IMR-90 (cell line): ENCODE measurements around the gene SMIM22. TPM values are rescaled to one million over a fixed set of nuclear protein-coding genes. Genes with fewer than 3 reads are reported as not detected.
A peak's percentile ranks its signal among the peaks of the same experiment; 100 is the strongest.

Experiments
- ATAC-seq: fragments of 200-7000 bp; cut with Tn5 transposase; 2 replicates; pipeline ENCODE4 v1.9.1; 2020; ENCODE audit warnings: low read depth, mild to moderate bottlenecking, moderate library complexity
- BruUV-seq: library from RNA; stranded (reverse); fragments of 400-500 nt; replicated peaks from 2 replicates; lab custom pipeline; 2021; lab: Mats Ljungman, UMichigan
- CTCF ChIA-PET: fragments of 300-600 bp; formaldehyde crosslinking; extraction: SDS; loops from one replicate; lab custom pipeline; 2021; ENCODE audit warnings: antibody characterized with exemption; lab: Yijun Ruan, JAX
- POLR2A ChIA-PET: fragments of 300-600 bp; sonication (Branson Sonifier 250); formaldehyde crosslinking; loops from one replicate; lab custom pipeline; 2022; ENCODE audit warnings: antibody characterized with exemption; ENCODE audit not compliant: unreplicated experiment; lab: Charles Lee
- DNase-seq: peaks from one replicate; pipeline ENCODE4 v3.0.0; 2013
- H2AFZ ChIP-seq: replicated peaks from 2 replicates; pipeline ENCODE3; 2013; ENCODE audit warnings: low read length, mild to moderate bottlenecking; ENCODE audit not compliant: poor library complexity
- H2AK5ac ChIP-seq: 2 replicates; pipeline ENCODE4 v1.6.1; 2013; ENCODE audit warnings: low read depth, low read length, inconsistent platforms
- H2AK9ac ChIP-seq: replicated peaks from 2 replicates; pipeline ENCODE3; 2013; ENCODE audit warnings: mild to moderate bottlenecking, low read depth, low read length, moderate library complexity; ENCODE audit not compliant: poor library complexity
- H2BK120ac ChIP-seq: 2 replicates; pipeline ENCODE4 v1.6.1; 2013; ENCODE audit warnings: low read depth, low read length, inconsistent platforms
- H2BK15ac ChIP-seq: 3 replicates; pipeline ENCODE4 v1.6.1; 2013; ENCODE audit warnings: low read depth, low read length, inconsistent platforms
- H2BK20ac ChIP-seq: 2 replicates; pipeline ENCODE4 v1.6.1; 2013; ENCODE audit warnings: low read depth, mild to moderate bottlenecking, inconsistent platforms, low read length, moderate library complexity
- H2BK5ac ChIP-seq: 2 replicates; pipeline ENCODE4 v1.6.1; 2013; ENCODE audit warnings: mild to moderate bottlenecking, low read depth, low read length, inconsistent platforms; ENCODE audit not compliant: poor library complexity, severe bottlenecking
- H3K14ac ChIP-seq: replicated peaks from 2 replicates; pipeline ENCODE4 v1.6.1; 2013; ENCODE audit warnings: low read depth, low read length, inconsistent platforms
- H3K18ac ChIP-seq: 2 replicates; pipeline ENCODE4 v1.6.1; 2013; ENCODE audit warnings: low read depth, low read length, control low read depth
- H3K23ac ChIP-seq: 2 replicates; pipeline ENCODE4 v1.6.1; 2013; ENCODE audit warnings: low read depth, low read length, inconsistent platforms
- H3K27ac ChIP-seq: 2 replicates; pipeline ENCODE4 v1.5.1; 2013; ENCODE audit warnings: mild to moderate bottlenecking, control low read depth, low read length; ENCODE audit not compliant: insufficient read depth
- H3K27me3 ChIP-seq: 2 replicates; pipeline ENCODE4 v1.6.1; 2013; ENCODE audit warnings: low read length; ENCODE audit not compliant: control insufficient read depth, insufficient read depth
- H3K36me3 ChIP-seq: 2 replicates; pipeline ENCODE4 v1.6.1; 2013; ENCODE audit warnings: low read length, mixed read lengths; ENCODE audit not compliant: control insufficient read depth, insufficient read depth
- H3K4ac ChIP-seq: 2 replicates; pipeline ENCODE4 v1.6.1; 2013; ENCODE audit warnings: low read depth, low read length, inconsistent platforms
- H3K4me1 ChIP-seq: 2 replicates; pipeline ENCODE4 v1.6.1; 2013; ENCODE audit warnings: low read length, mixed read lengths; ENCODE audit not compliant: control insufficient read depth, insufficient read depth
- H3K4me2 ChIP-seq: 2 replicates; pipeline ENCODE4 v1.6.1; 2013; ENCODE audit warnings: low read depth, mild to moderate bottlenecking, control low read depth, low read length, moderate library complexity
- H3K4me3 ChIP-seq: 2 replicates; pipeline ENCODE4 v1.5.1; 2013; ENCODE audit warnings: low read depth, mild to moderate bottlenecking, control low read depth, low read length, moderate library complexity; ENCODE audit not compliant: insufficient read depth
- H3K56ac ChIP-seq: 2 replicates; pipeline ENCODE4 v1.6.1; 2013; ENCODE audit warnings: low read length, inconsistent platforms; ENCODE audit not compliant: insufficient read depth; ENCODE audit errors: extremely low read depth
- H3K79me1 ChIP-seq, 2 experiments: 2 replicates each; pipeline ENCODE4 v1.6.1; 2013; ENCODE audit warnings: low read length in 2 of 2, inconsistent platforms in 1 of 2, low read depth in 1 of 2
- H3K9ac ChIP-seq: 2 replicates; pipeline ENCODE4 v1.6.1; 2013; ENCODE audit warnings: low read depth, low read length, control low read depth
- H3K9me1 ChIP-seq: 2 replicates; pipeline ENCODE4 v1.6.1; 2013; ENCODE audit warnings: low read length, inconsistent platforms; ENCODE audit not compliant: insufficient read depth
- H3K9me3 ChIP-seq: 2 replicates; pipeline ENCODE4 v1.6.1; 2013; ENCODE audit warnings: low read length; ENCODE audit not compliant: control insufficient read depth, insufficient read depth
- H4K20me1 ChIP-seq: 2 replicates; pipeline ENCODE4 v1.6.1; 2013; ENCODE audit warnings: low read length, inconsistent platforms; ENCODE audit not compliant: insufficient read depth
- H4K5ac ChIP-seq: 2 replicates; pipeline ENCODE4 v1.6.1; 2013; ENCODE audit warnings: mild to moderate bottlenecking, low read depth, low read length, control low read depth
- H4K8ac ChIP-seq, 2 experiments: 2 replicates each; pipeline ENCODE4 v1.6.1; 2013; ENCODE audit warnings: low read depth in 2 of 2, low read length in 2 of 2, control low read depth in 1 of 2, inconsistent platforms in 1 of 2
- H4K91ac ChIP-seq: 2 replicates; pipeline ENCODE4 v1.6.1; 2013; ENCODE audit warnings: low read depth, low read length, inconsistent platforms; ENCODE audit not compliant: insufficient read depth
- BHLHE40 ChIP-seq: fragments of 150-350 bp; IDR thresholded peaks from 2 replicates; pipeline ENCODE4 v1.6.1; 2016; ENCODE audit warnings: mild to moderate bottlenecking, low read depth, low read length
- CHD1 ChIP-seq: IDR thresholded peaks from 2 replicates; pipeline ENCODE4 v1.6.1; 2012; ENCODE audit warnings: low read depth, low read length, improper control_type of control experiment
- FOS ChIP-seq: fragments of 150-350 bp; IDR thresholded peaks from 2 replicates; pipeline ENCODE4 v1.6.1; 2016; ENCODE audit warnings: low read depth, low read length
- MAFK ChIP-seq: IDR thresholded peaks from 2 replicates; pipeline ENCODE4 v1.6.1; 2012; ENCODE audit warnings: low read depth, low read length, improper control_type of control experiment
- MAZ ChIP-seq: IDR thresholded peaks from 2 replicates; pipeline ENCODE4 v1.6.1; 2012; ENCODE audit warnings: low read depth, mild to moderate bottlenecking, low read length, improper control_type of control experiment, moderate library complexity, borderline replicate concordance
- MXI1 ChIP-seq: IDR thresholded peaks from 2 replicates; pipeline ENCODE4 v1.6.1; 2012; ENCODE audit warnings: low read depth, mild to moderate bottlenecking, low read length, moderate library complexity, borderline replicate concordance
- NFE2L2 ChIP-seq: fragments of 150-350 bp; IDR thresholded peaks from 2 replicates; pipeline ENCODE4 v1.6.1; 2016; ENCODE audit warnings: low read depth, mild to moderate bottlenecking, low read length
- SMC3 ChIP-seq: fragments of 150-350 bp; IDR thresholded peaks from 2 replicates; pipeline ENCODE4 v1.6.1; 2016; ENCODE audit warnings: low read depth, mild to moderate bottlenecking, antibody characterized with exemption, low read length, moderate library complexity
- USF2 ChIP-seq: fragments of 150-350 bp; IDR thresholded peaks from 2 replicates; pipeline ENCODE4 v1.6.1; 2017; ENCODE audit warnings: mild to moderate bottlenecking, antibody characterized with exemption, low read length, low read depth
- WGBS, 2 experiments: methylation state at CpG; one replicate each; pipeline versions ENCODE4 v1.1.5 to v1.1.7; 2013; ENCODE audit warnings: missing lambda C conversion rate in 2 of 2; ENCODE audit not compliant: insufficient read length in 1 of 2; ENCODE audit errors: extremely low coverage in 2 of 2; 5-methylcytosine and 5-hydroxymethylcytosine counted together
- dilution Hi-C: fragments of 300-500 bp; cut with HindIII; formaldehyde crosslinking; loops from one replicate; pipeline ENCODE4 v1.14.3; 2018; ENCODE audit warnings: low sequenced_read_pairs; ENCODE audit not compliant: unreplicated experiment
- in situ Hi-C: fragments of 300-500 bp; cut with MboI; formaldehyde crosslinking; loops from 3 replicates; pipeline ENCODE4 v1.14.3; 2019; ENCODE audit warnings: low sequenced_read_pairs, inconsistent platforms, mixed read lengths
- intact Hi-C: fragments of 100-400 bp; cut with micrococcal nuclease; formaldehyde crosslinking; loops from 2 replicates; pipeline ENCODE4 v1.10.0; 2022
- polyA plus RNA-seq, 3 experiments: library from polyadenylated mRNA; depleted of rRNA; stranded (reverse); fragments of >200 nt; gene quantifications; 2 replicates each; pipeline ENCODE4 v1.2.3, GENCODE V29; 2012; ENCODE audit warnings: low replicate concordance in 1 of 3
- total RNA-seq: library from RNA; depleted of rRNA; stranded (reverse); fragments of >200 nt; gene quantifications from 2 replicates; pipeline ENCODE4 v1.2.3, GENCODE V29; 2012

The SMIM22 gene
- total and polyA plus RNA-seq, 2 of the 4 experiments (the other 2 are of a cell fraction): not detected

GRCh38 chr16:4790871-4791270 is 4.3 kb upstream of the SMIM22 start:
- dilution Hi-C loops (no loop called here), intact Hi-C loops (no loop called here), in situ Hi-C loops (no loop called here)
- Histone ChIP-seq H3K56ac (no peak overlapping the region), H4K5ac (no peak overlapping the region), H3K4ac (no peak overlapping the region), H3K36me3 (no peaks in the 10 kb centered on the region), H3K9ac (no peak overlapping the region), H2AK5ac (no peak overlapping the region), H3K4me2 (no peak overlapping the region), H3K14ac (no peak overlapping the region), H2BK20ac (no peak overlapping the region), H2AFZ (peak overlapping the region; percentile 41), H3K79me1 (no peaks in the 10 kb centered on the region), H4K91ac (no peak overlapping the region), H3K27me3 (no peaks in the 10 kb centered on the region; the same call in 1 of the 2 replicates), H3K27ac (no peak overlapping the region), H2BK15ac (no peak overlapping the region), H2BK5ac (no peak overlapping the region), H3K9me3 (no peaks in the 10 kb centered on the region), H3K4me3 (no peak overlapping the region), H2BK120ac (no peak overlapping the region), H2AK9ac (no peak overlapping the region), H3K23ac (no peak overlapping the region), H4K20me1 (no peaks in the 10 kb centered on the region), H4K8ac (no peak overlapping the region), H3K9me1 (0 out of 2 replicates have a peak, but pooled peaks cover 3% of the 10 kb centered on the region), H3K18ac (no peak overlapping the region), H3K4me1 (no peaks in the 10 kb centered on the region)
- TF ChIP-seq CHD1: no peak
- no peak for TF ChIP-seq USF2
- TF ChIP-seq MXI1: no peak
- no peak for TF ChIP-seq BHLHE40
- no peak for TF ChIP-seq NFE2L2
- no peak for TF ChIP-seq SMC3
- TF ChIP-seq MAZ: no peak
- TF ChIP-seq MAFK: no peak
- no peak for TF ChIP-seq FOS
- WGBS, 2 experiments: no CpG with 5 or more reads among the region's 10 CpGs
- ChIA-PET CTCF (no interaction called here), POLR2A (no interaction called here)
- no TSS peak for BruUV-seq
- DNase-seq (no peak), ATAC-seq (no peak)
